G401 (cell line): ENCODE results near the gene OR2H1. TPM values are rescaled to one million over a fixed set of nuclear protein-coding genes. Genes with fewer than 3 reads are reported as not detected.

Experiments used
- DNase-seq: peaks from one replicate; pipeline ENCODE4 v3.0.0-alpha.2; 2015; ENCODE audit warnings: low spot score
- in situ Hi-C: cut with HindIII; loops from 2 replicates; pipeline ENCODE4 v1.10.0; 2016; ENCODE audit warnings: low sequenced_read_pairs, mixed read lengths
- total RNA-seq: library from RNA; depleted of rRNA; stranded (reverse); fragments of >200 nt; shearing (Covaris generic); gene quantifications from 2 replicates; pipeline ENCODE4 v1.2.3, GENCODE V29; 2014

Gene OR2H1
- total RNA-seq, 1 experiment from 2014 or later, result not detected

DNA sequence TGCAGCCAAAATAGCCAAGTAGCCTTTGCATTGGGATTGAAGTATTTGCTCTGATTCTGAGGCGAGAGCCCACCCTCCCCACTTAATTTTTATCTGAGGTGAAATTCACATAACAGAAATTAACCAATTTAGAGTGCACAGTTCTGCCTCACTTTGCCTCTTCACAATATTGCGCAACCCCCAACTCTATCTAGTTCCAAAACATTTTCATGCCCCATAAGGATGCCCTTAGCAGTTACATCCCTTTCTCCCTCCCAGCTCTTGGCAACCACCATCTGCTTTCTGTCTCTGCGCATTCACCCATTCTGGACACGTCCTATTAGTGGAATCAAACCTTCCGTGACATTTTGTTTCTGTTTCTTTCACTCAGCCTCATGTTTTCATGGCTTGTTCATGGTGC, 21.8 kb downstream of the OR2H1 start:
- no peak for DNase-seq
- in situ Hi-C loops, result no loop called here

DNA sequence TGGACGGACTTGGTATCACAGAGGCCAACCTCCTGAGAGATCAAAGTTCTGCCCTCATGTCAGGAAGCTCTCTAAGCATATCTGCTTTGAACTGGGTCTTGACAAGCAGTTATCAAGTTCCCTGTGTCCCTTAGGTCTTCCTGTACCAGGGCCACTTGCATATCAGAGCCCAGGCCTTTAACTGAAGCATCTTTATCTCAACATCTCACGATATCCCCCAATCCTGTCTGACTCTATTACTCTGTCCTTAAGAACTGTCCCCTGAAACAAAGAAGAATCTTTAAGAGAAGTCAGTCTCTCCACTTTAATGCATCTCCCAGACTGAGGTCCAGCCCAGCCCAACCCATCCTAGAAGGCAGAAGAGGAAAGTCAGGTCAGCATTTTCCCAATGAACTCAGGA, 22.6 kb downstream of the OR2H1 start:
- in situ Hi-C loops, result no loop called here
- no peak for DNase-seq

GRCh38 chr6:29483186-29483585, 26.2 kb downstream of the OR2H1 start:
- in situ Hi-C loops, result no loop called here
- DNase-seq, result no peak

DNA sequence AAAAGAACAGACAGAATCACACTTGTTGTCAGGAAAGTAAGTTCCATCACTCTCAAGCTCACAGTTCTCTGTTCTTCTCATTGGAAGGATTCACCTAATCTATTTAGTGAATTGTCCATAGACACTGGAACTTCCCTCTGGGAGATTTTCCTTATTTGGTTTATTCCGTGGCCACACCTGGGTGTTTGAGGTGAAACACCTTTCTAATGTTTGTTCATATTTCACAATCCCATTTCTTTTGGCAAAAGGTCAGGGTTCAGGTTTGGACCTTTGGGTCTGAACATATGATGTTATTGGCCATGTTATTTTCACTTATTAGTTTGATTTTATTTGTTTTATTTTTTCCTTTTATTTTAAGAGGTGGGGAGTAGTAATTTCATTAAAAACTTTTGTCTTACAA, 26.8 kb downstream of the OR2H1 start:
- in situ Hi-C loops, result no loop called here
- DNase-seq, result no peak

- no peak for DNase-seq
- in situ Hi-C loops, result no loop called here
These were observed 29.6 kb downstream of the OR2H1 start for GRCh38 chr6:29486577-29486976.

DNA sequence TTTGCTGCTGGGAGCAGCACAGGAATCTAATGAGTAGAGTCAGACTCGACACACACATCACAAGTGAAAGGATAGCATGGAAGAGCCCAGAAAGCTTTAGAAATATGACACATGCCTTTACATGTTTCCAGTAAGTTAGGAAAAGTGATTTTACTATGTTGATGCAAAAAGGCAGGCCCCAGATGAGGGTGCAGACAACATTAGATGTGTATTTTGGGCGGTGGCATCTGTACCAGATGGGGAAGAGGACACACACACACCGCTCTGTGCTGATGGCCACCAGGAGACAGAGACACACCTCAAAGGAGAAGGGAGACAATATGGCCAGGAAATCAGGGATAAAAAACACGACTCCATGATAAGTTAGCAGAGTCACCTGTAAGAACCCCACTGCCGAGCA, 30.2 kb downstream of the OR2H1 start:
- in situ Hi-C loops, result no loop called here
- no peak for DNase-seq

DNA sequence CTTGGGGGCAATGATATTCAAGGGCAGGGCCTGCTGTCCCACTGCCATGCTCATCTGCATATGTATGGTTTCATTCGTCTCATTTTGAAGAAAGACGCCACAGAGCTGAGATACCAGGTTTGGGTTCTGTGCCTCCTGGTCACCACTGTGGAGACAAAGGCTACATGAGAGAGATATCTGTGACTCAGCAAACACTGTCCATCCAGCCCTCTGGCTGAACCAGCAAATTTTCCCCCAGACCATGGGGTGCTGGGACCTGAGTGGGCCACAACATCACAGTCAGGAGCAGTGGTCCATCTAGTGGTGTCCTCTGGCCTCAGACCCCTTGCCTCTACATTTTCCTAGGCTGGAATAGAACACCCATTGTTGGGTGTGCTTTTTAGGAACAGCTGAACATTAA, 30.7 kb downstream of the OR2H1 start, which contains the start of gene MAS1L:
TSS of gene MAS1L (minus strand) at position 297 of the 400 bp plus-strand sequence. CDS start at position 243, 54 bp downstream.
- no peak for DNase-seq
- in situ Hi-C loops, result no loop called here

- in situ Hi-C loops, result no loop called here
- DNase-seq, result no peak
These were observed 31.9 kb downstream of the OR2H1 start for GRCh38 chr6:29488874-29489273.

DNA sequence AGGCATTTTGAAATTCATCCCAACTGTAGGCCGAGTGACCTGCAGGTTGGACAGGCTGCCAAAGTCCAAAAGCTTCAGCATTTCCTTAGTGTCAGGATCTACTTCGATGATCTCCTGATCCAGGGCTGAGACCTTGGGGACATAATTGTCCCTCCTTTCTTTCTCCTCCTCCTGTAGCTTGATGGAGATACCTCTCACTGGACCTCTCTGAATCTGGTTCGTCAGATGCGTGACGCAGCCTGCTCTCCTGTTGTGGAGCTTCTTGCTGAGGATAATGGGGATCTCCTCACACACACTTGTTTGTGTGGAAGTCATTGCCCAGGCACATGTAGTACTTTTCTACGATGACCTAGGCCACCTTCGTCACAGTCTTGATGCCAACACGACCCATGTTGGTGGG, 32.3 kb downstream of the OR2H1 start:
- no peak for DNase-seq
- in situ Hi-C loops, result no loop called here

DNA sequence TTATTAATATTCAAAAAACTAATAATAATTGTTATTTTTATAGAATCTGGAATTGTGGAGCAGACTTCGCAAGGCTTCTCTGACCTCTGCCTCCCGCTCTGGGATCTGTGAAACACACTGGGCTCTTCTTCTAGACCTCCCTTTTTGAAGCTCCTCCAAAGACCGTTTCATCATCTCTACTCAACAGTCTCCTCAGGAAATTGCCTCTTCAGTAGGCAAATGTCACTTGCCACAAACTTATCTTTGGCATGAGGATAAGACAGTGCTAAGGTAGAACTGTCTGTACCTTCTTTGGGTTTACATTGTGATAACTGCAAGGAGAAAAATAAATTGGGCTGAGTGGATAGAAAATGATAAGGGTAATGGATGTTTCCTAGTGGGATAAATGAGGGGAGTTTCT, 33.1 kb downstream of the OR2H1 start:
- no peak for DNase-seq
- in situ Hi-C loops, result no loop called here

- DNase-seq, result no peak
- in situ Hi-C loops, result no loop called here
These were observed 33.6 kb downstream of the OR2H1 start for GRCh38 chr6:29490552-29490951.

DNA sequence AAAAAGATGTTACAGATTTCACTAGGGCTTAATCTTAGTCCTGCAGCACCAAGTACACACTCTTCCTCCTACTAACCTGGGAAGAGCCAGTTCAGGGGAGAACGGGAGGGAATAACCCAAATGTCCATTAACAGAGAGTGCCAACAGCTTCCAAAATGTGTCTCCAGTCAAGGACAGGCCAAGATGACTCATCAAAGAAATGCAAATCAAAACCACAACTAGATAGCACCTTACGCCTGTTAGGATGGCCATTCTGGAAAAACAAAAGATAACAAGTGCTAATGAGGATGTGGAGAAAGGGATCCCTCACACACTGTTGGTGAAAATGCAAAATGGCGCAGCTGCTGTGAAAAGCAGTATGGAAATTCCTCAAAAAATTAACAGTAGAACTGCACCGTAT, 34.6 kb downstream of the OR2H1 start:
- in situ Hi-C loops, result no loop called here
- no peak for DNase-seq

DNA sequence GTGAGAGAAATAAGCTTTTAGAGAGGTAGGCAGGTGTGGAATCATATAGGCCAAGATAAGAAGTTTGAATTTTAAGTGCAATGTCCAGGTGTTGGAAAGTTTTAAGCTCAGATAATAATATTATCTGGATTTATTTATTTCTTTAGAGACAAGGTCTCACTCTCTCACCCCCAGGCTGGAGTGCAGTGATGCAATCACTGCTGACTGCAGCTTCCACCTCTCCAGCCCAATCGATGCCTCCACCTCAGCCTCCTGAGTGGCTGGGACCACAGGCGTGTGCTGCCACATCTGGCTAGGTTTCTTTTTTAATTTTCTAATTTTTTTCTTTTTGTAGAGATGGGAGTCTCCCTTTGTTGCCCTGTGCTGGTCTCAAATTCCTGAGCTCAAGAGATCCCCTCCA, 36.3 kb downstream of the OR2H1 start:
- in situ Hi-C loops, result no loop called here
- DNase-seq, result no peak

DNA sequence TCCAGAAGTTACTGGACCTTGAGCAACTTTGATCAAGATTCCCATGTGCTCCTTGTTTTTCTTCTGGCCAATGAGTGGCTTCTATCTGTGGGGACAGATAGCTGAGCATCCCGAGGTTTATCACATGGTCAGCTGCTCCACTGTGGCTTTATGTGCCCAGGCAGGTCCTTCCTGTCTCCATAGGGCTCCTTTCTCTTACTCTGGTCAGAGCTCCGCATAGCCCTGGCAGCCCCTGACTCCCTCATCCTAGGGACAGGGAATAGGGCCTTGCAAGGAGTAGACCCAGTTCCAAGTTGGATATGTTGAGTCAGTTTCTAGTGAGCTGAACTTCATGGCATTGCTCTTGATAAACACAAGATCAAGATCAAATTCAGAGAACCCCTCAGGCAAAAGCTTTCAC, 37.2 kb downstream of the OR2H1 start:
- in situ Hi-C loops, result no loop called here

GRCh38 chr6:29495571-29495970, 38.6 kb downstream of the OR2H1 start:
- in situ Hi-C loops, result no loop called here
- DNase-seq, result no peak

More for the DNA sequence above, 37.2 kb downstream of the OR2H1 start:
- DNase-seq, result no peak

DNA sequence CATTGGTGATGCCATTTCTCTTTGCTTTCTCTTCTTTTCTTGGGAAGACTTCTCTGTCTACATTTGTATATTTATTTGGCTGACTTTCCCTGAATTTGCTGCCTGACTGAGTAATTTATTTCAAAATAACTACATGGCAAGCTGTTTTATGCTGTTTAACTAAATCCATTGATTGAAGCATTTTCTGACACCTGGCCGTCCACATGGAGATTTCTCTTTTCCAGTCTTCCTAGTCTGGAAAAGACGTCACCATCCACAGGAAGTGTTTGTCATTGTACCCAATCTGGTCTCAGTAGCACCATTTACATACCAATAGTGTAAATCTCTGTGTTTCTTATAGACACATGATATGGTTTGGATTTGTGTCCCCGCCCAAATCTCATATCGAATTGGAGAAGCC, 40.0 kb downstream of the OR2H1 start:
- in situ Hi-C loops, result no loop called here
- no peak for DNase-seq

- no peak for DNase-seq
These were observed 42.7 kb downstream of the OR2H1 start for GRCh38 chr6:29499704-29500103.

GRCh38 chr6:29500594-29500993, 43.6 kb downstream of the OR2H1 start:
- no peak for DNase-seq
- in situ Hi-C loops, result no loop called here

More at GRCh38 chr6:29499704-29500103, 42.7 kb downstream of the OR2H1 start:
- in situ Hi-C loops, result no loop called here

DNA sequence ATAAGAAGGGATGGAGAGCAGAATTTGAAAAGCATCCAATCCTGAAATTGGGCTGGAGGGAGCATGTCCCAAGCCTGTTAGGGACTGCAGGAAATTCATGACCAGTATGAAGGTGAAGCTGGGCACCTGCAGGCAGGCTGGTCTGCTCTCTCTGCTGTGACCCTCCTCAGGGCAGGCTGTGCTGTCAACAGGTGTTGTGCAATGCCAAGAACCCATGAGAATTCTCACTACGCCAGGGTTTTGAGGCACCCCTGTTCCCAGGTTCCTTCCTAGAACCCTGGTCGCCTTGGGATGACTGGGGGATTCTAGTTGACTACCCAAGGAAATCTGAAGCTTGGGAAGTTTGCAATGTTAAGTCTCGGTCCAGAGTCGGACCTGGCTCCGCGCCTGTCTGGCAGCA, 44.2 kb downstream of the OR2H1 start:
- no peak for DNase-seq
- in situ Hi-C loops, result no loop called here

GRCh38 chr6:29502181-29502580, 45.2 kb downstream of the OR2H1 start:
- in situ Hi-C loops, result no loop called here

GRCh38 chr6:29502597-29502996, 45.6 kb downstream of the OR2H1 start:
- no peak for DNase-seq
- in situ Hi-C loops, result no loop called here

More at GRCh38 chr6:29502181-29502580, 45.2 kb downstream of the OR2H1 start:
- DNase-seq, result no peak

DNA sequence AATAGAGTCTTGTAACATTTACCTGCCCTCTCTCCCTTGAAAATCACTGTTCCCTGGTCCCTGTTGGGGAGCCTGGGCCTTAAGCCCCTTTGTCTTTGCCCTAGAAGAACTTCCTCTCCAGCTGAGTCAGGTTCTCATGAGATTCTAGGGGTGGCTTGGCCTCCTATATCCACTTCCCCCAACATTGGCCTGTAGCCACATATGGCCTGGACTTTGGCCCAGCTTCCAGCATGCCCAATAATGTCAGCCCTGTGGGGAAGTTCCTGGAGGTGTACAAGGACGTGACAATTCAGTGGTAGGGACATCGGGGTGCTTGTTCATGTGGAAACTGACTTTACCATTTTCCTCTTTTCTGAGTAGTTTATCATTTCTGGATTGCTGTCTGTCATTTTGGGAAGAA, 48.0 kb downstream of the OR2H1 start:
- no peak for DNase-seq

More for the DNA sequence above, 48.0 kb downstream of the OR2H1 start:
- in situ Hi-C loops, result no loop called here
